Tibial artery (tissue), 4 donors: ENCODE results near the gene POLL.

Source experiments
- DNase-seq, 2 donors: peaks; one replicate each; pipeline ENCODE4 v3.0.0-alpha.2; 2019
- H3K27ac ChIP-seq, 2 donors: fragments of 200-600 bp; sonication (generic) in 1 of 2; 1 replicate in 1 of 2; 2 replicates in 1 of 2; pipeline ENCODE4 v1.5.1; 2018 to 2019; ENCODE audit warnings: mild to moderate bottlenecking in 1 of 2
- H3K27me3 ChIP-seq, 2 donors: fragments of 200-600 bp; sonication (generic) in 1 of 2; one replicate each; pipeline versions ENCODE4 v1.5.1 to v1.6.0; 2016 to 2019
- H3K36me3 ChIP-seq, 3 donors: fragments of 200-600 bp; sonication (generic) in 2 of 3; one replicate each; pipeline ENCODE4 v1.5.1; 2016 to 2019; ENCODE audit warnings: mild to moderate bottlenecking in 2 of 3
- H3K4me1 ChIP-seq, 4 donors: fragments of 200-600 bp; sonication (generic) in 2 of 4; 1 replicate in 3 of 4; 2 replicates in 1 of 4; pipeline ENCODE4 v1.5.1; 2016 to 2019
- H3K4me3 ChIP-seq, 2 donors: fragments of 200-600 bp; sonication (generic) in 1 of 2; 1 replicate in 1 of 2; 2 replicates in 1 of 2; pipeline ENCODE4 v1.5.1; 2018 to 2019; ENCODE audit warnings: mild to moderate bottlenecking in 2 of 2
- H3K9me3 ChIP-seq, 3 donors: fragments of 200-600 bp; sonication (generic) in 1 of 3; one replicate each; pipeline ENCODE4 v1.5.1; 2016 to 2019
- intact Hi-C: fragments of 100-400 bp; cut with DNase I; formaldehyde crosslinking; loops from one replicate; pipeline ENCODE4 v1.15.0; 2023; ENCODE audit warnings: low total_unique reads
- TF ChIP-seq, protein P1 (sequence below), 2 experiments: fragments of 200-600 bp in 1 of 2; fragments of 450-650 bp in 1 of 2; IDR thresholded peaks; one replicate each; pipeline ENCODE4 v1.5.1; 2017 to 2019; ENCODE audit warnings: antibody characterized with exemption in 2 of 2, mild to moderate bottlenecking in 1 of 2, moderate library complexity in 1 of 2

The POLL gene

DNA sequence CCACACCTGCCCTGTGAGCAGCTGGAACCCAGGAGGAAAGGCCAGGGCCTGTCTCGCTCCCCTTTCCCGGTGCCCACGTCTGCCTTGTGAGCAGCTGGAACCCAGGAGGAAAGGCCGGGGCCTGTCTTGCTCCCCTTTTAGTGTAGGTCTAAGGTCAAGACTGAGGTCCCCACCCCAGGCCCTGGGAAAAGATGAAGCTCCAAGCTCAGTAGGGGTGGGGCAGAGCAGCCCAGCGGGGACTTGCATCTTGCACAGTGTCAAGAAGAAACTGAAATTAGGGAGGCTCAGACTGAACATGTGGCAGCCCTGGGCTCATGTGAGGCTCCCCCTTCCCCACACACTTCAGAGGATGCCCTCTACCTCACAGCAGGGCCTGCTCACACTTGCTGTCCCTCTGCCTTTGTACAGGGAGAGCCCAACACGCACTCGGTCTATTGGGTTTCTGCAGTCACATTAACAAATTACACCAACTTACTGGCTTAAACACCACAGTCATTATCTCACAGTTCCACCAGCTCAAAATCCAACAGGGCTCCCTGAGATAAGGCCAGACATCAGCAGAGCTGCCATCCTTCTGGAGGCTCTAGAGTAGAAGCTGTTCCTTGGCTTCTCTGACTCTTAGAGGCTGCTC, 12.4 kb downstream of the POLL start:
- intact Hi-C loops = no loop called here
- peaks cover 24 to 58% (median 48%) of the 10 kb centered on the region in 3 donors for H3K36me3 ChIP-seq

DNA sequence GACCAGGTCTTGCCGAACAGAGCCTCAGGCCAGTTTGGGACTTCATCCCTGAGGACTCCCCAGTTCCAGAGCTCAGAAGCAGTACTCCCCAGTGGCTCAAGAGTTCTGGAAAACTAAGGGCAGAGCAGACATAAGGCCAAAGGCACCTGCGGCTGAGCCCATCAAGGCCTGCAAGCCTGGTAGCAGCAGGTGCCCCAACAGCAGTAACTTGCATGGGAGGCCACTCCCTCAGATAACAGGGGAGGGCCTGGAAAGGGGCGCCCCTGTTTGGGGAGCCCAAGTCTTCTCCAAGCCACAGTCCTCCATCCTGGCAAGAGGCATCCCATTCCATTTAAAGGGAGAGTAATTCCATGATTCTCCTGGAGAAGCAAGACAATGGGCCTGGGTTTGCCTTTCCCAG, 13.0 kb downstream of the POLL start:
- Histone ChIP-seq H3K4me3 (no peak overlapping the region), H3K9me3 (peaks cover 0 to 13% (median 12%) of the 10 kb centered on the region in 3 donors), H3K27ac (no peak overlapping the region), H3K4me1 (peaks cover 0 to 9% (median 8%) of the 10 kb centered on the region in 4 donors), H3K36me3 (peaks cover 18 to 52% (median 42%) of the 10 kb centered on the region in 3 donors), H3K27me3 (peaks cover 0 to 11% of the 10 kb centered on the region in 2 donors)
- DNase-seq = no peak
- intact Hi-C loops = no loop called here
- TF ChIP-seq, protein P1, sequence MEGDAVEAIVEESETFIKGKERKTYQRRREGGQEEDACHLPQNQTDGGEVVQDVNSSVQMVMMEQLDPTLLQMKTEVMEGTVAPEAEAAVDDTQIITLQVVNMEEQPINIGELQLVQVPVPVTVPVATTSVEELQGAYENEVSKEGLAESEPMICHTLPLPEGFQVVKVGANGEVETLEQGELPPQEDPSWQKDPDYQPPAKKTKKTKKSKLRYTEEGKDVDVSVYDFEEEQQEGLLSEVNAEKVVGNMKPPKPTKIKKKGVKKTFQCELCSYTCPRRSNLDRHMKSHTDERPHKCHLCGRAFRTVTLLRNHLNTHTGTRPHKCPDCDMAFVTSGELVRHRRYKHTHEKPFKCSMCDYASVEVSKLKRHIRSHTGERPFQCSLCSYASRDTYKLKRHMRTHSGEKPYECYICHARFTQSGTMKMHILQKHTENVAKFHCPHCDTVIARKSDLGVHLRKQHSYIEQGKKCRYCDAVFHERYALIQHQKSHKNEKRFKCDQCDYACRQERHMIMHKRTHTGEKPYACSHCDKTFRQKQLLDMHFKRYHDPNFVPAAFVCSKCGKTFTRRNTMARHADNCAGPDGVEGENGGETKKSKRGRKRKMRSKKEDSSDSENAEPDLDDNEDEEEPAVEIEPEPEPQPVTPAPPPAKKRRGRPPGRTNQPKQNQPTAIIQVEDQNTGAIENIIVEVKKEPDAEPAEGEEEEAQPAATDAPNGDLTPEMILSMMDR (IDR thresholded peaks at IDR 0.05) = no peak

More for the DNA sequence above, 12.4 kb downstream of the POLL start:
- no peak for DNase-seq
- peaks cover 0 to 13% (median 12%) of the 10 kb centered on the region in 3 donors for H3K9me3 ChIP-seq
- peaks cover 0 to 3% (median 2%) of the 10 kb centered on the region in 4 donors for H3K4me1 ChIP-seq
- TF ChIP-seq, protein P1 (IDR thresholded peaks at IDR 0.05) = no peak
- no peak overlapping the region for H3K4me3 ChIP-seq
- peaks cover 0 to 4% of the 10 kb centered on the region in 2 donors for H3K27me3 ChIP-seq
- no peak overlapping the region for H3K27ac ChIP-seq

DNA sequence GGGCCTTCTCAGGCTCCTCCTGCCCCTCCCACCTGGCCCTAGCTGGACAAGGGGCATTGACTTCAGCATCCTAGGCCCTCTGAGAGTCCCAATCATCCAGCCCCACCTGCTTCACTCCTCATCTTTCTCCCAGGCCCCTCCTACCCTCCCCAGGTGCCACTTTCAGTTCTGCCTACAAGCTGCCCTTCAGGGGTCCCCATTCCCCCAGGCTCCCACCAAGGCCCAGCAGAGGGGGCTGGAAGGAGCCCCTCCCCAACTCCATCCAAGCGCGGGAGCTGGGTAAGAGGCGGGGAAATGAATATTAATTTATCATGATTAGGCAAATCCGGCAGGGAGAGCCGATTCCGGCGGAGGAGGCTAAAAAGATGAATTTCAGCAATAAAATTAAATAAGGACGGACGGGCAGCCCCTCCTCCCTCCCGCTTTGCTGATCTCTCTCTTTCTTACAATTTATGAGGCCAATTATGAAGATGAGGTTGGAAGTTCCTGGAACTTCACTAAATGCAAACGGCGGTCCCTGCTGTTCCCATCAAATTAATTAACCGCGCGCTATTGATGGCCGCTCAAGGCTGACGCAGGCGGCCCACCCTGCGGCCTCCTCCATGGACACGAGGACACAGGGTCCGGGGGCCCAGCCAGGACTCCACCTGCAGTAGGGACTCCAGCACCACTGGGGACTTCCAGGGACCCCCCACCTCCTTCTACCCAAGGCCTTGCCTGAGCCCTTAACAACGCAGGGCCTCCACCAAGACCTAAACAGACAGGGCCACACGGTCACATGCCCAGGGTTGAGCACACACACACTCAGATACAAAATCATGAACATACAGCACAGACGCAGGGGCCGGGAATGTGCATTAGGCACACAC, 13.9 kb downstream of the POLL start:
- Histone ChIP-seq H3K36me3 (peaks cover 8 to 43% (median 32%) of the 10 kb centered on the region in 3 donors), H3K9me3 (peaks cover 0 to 13% (median 12%) of the 10 kb centered on the region in 3 donors), H3K4me1 (peaks cover 0 to 17% (median 15%) of the 10 kb centered on the region in 4 donors), H3K4me3 (no peak overlapping the region), H3K27me3 (peaks cover 7 to 20% of the 10 kb centered on the region in 2 donors), H3K27ac (no peak overlapping the region)
- DNase-seq = no peak
- TF ChIP-seq, protein P1 (IDR thresholded peaks at IDR 0.05) = no peak
- intact Hi-C loops = no loop called here

DNA sequence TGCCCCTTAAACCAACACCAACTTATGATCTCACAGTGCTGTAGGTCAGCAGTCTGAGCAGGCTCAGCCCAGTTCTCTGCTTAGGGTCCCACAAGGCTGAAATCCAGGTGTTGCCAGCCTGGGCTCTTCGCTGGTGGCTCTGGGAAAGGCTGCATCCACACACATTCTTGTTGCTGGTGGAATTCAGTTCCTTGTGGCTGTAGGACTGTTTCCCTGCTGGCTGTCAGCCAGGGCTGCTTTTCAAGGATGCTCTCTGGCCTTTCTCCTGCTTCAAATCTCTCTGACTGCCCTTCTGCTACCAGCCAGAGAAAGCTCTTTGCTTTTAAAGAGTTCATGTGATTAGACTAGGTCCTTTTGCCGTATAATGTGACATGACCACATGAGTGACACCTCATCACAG, 15.3 kb downstream of the POLL start:
- no peak for DNase-seq
- intact Hi-C loops = no loop called here
- H3K27me3 ChIP-seq = peaks cover 8 to 34% of the 10 kb centered on the region in 2 donors
- H3K4me1 ChIP-seq = peaks cover 0 to 17% (median 15%) of the 10 kb centered on the region in 4 donors
- TF ChIP-seq, protein P1 (IDR thresholded peaks at IDR 0.05) = no peak
- no peak overlapping the region for H3K4me3 ChIP-seq
- H3K36me3 ChIP-seq = peaks cover 0 to 29% (median 18%) of the 10 kb centered on the region in 3 donors
- peaks cover 0 to 13% (median 12%) of the 10 kb centered on the region in 3 donors for H3K9me3 ChIP-seq
- H3K27ac ChIP-seq = no peak overlapping the region

DNA sequence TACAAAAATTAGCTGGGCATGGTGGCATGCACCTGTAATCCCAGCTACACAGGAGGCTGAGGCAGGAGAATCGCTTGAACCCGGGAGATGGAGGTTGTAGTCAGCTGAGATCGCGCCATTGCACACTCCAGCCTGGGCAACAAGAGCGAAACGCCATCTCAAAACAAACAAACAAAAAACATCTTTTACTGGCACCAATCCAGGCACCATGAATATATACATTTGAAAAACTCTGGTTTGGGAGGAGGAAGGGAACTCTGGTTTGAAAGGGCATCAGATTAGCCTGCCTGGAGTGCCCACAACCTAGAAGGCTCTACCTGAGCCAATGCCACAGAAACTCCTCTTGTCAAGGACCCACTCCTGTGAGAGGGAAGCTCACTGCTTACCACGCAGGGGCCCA, 15.9 kb downstream of the POLL start:
- H3K27me3 ChIP-seq = peaks cover 8 to 40% of the 10 kb centered on the region in 2 donors
- no peak overlapping the region for H3K4me3 ChIP-seq
- H3K9me3 ChIP-seq = peaks cover 0 to 13% (median 12%) of the 10 kb centered on the region in 3 donors
- intact Hi-C loops = no loop called here
- no peak for DNase-seq
- no peak overlapping the region for H3K27ac ChIP-seq
- H3K4me1 ChIP-seq = peaks cover 0 to 17% (median 15%) of the 10 kb centered on the region in 4 donors
- TF ChIP-seq, protein P1 (IDR thresholded peaks at IDR 0.05) = no peak
- H3K36me3 ChIP-seq = peaks cover 0 to 23% (median 12%) of the 10 kb centered on the region in 3 donors
